Measurements from ENCODE around the gene BORCS8. TPM values are rescaled to one million over a fixed set of nuclear protein-coding genes. Genes with fewer than 3 reads are reported as not detected.

BORCS8 gene
- polyA plus RNA-seq, 1 of the 3 experiments (the other 2 are of a cell fraction) = 36.4 TPM

- no peaks in the 10 kb centered on the region for H4K20me1 ChIP-seq (ENCODE audit: insufficient read depth)
- H3K4me2 ChIP-seq = no peak overlapping the region
- no peaks in the 10 kb centered on the region for H3K27me3 ChIP-seq (ENCODE audit: insufficient read depth)
- H3K79me2 ChIP-seq (ENCODE audit: insufficient read depth) = no peaks in the 10 kb centered on the region
- H3K36me3 ChIP-seq (replicated peaks in 1 of 2; ENCODE audit: control insufficient read depth in 1 of 2, insufficient read depth in 2 of 2, low read length in 1 of 2) = no peaks in the 10 kb centered on the region
- H3K9ac ChIP-seq = no peak overlapping the region
- no peak overlapping the region for H3K27ac ChIP-seq (ENCODE audit: low read depth in 2 of 2, low read length in 1 of 2)
- no peak overlapping the region for H3K4me3 ChIP-seq (ENCODE audit: low read depth in 2 of 2, low read length in 1 of 2)
- no peak for DNase-seq
- H3K9me3 ChIP-seq = no peaks in the 10 kb centered on the region
- H3K9me2 ChIP-seq = no peaks in the 10 kb centered on the region
- H3F3A ChIP-seq (replicated peaks; ENCODE audit: insufficient read depth) = no peaks in the 10 kb centered on the region
- ChIA-PET CTCF (interaction anchor here (0.9 kb wide), 2 partner anchors 10 to 53 kb away, joined by 3 to 4 read pairs; no protein-coding TSS in a partner anchor), POLR2A (no interaction called here)
- WGBS (ENCODE audit: low lambda C conversion rate) = 63% methylated on average over 2 of the region's 4 CpGs
- no peaks in the 10 kb centered on the region for H3K4me1 ChIP-seq (ENCODE audit: control insufficient read depth in 1 of 2, insufficient read depth in 2 of 2, low read depth in 1 of 2, low read length in 1 of 2)
- TF ChIP-seq SIN3A (IDR thresholded peaks at IDR 0.05; ENCODE audit: borderline replicate concordance, low read depth, low read length) = no peak
- TF ChIP-seq, protein P1, sequence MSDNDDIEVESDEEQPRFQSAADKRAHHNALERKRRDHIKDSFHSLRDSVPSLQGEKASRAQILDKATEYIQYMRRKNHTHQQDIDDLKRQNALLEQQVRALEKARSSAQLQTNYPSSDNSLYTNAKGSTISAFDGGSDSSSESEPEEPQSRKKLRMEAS (IDR thresholded peaks at IDR 0.05; ENCODE audit: low read depth) = no peak
- TF ChIP-seq, protein P2, sequence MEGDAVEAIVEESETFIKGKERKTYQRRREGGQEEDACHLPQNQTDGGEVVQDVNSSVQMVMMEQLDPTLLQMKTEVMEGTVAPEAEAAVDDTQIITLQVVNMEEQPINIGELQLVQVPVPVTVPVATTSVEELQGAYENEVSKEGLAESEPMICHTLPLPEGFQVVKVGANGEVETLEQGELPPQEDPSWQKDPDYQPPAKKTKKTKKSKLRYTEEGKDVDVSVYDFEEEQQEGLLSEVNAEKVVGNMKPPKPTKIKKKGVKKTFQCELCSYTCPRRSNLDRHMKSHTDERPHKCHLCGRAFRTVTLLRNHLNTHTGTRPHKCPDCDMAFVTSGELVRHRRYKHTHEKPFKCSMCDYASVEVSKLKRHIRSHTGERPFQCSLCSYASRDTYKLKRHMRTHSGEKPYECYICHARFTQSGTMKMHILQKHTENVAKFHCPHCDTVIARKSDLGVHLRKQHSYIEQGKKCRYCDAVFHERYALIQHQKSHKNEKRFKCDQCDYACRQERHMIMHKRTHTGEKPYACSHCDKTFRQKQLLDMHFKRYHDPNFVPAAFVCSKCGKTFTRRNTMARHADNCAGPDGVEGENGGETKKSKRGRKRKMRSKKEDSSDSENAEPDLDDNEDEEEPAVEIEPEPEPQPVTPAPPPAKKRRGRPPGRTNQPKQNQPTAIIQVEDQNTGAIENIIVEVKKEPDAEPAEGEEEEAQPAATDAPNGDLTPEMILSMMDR (IDR thresholded peaks at IDR 0.05) = no peak
- no peak for TF ChIP-seq RAD21 (IDR thresholded peaks at IDR 0.05; ENCODE audit: low read length)
- TF ChIP-seq SMC3 (IDR thresholded peaks at IDR 0.05; ENCODE audit: low read depth, low read length) = no peak
- TF ChIP-seq RXRA (IDR thresholded peaks at IDR 0.05; ENCODE audit: borderline replicate concordance, low read depth) = no peak
- TF ChIP-seq TCF12 (IDR thresholded peaks at IDR 0.05) = no peak
- TF ChIP-seq, protein P3, sequence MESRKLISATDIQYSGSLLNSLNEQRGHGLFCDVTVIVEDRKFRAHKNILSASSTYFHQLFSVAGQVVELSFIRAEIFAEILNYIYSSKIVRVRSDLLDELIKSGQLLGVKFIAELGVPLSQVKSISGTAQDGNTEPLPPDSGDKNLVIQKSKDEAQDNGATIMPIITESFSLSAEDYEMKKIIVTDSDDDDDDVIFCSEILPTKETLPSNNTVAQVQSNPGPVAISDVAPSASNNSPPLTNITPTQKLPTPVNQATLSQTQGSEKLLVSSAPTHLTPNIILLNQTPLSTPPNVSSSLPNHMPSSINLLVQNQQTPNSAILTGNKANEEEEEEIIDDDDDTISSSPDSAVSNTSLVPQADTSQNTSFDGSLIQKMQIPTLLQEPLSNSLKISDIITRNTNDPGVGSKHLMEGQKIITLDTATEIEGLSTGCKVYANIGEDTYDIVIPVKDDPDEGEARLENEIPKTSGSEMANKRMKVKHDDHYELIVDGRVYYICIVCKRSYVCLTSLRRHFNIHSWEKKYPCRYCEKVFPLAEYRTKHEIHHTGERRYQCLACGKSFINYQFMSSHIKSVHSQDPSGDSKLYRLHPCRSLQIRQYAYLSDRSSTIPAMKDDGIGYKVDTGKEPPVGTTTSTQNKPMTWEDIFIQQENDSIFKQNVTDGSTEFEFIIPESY (IDR thresholded peaks at IDR 0.05; ENCODE audit: borderline replicate concordance, low read depth) = no peak
- no peak for TF ChIP-seq FOXJ3 (CRISPR knock-in tag; IDR thresholded peaks at IDR 0.05)
- no peak for TF ChIP-seq MEF2A (IDR thresholded peaks at IDR 0.05; ENCODE audit: borderline replicate concordance, low read depth)
- no peak for TF ChIP-seq CHD2 (IDR thresholded peaks at IDR 0.05; ENCODE audit: low read length, partially characterized antibody)
- no peak overlapping the region for H2AFZ ChIP-seq (ENCODE audit: low read depth)
Measured at GRCh38 chr19:19227217-19227616, 35.3 kb upstream of the BORCS8 start.

GRCh38 chr19:19226663-19227062 is 34.7 kb upstream of the BORCS8 start:
- H3K4me2 ChIP-seq = no peak overlapping the region
- DNase-seq = no peak
- H3K27ac ChIP-seq (ENCODE audit: low read depth in 2 of 2, low read length in 1 of 2) = no peak overlapping the region
- H3K27me3 ChIP-seq (ENCODE audit: insufficient read depth) = no peaks in the 10 kb centered on the region
- 42% methylated on average over 4 of the region's 10 CpGs for WGBS (ENCODE audit: low lambda C conversion rate)
- H2AFZ ChIP-seq (ENCODE audit: low read depth) = no peak overlapping the region
- no peaks in the 10 kb centered on the region for H3K36me3 ChIP-seq (replicated peaks in 1 of 2; ENCODE audit: control insufficient read depth in 1 of 2, insufficient read depth in 2 of 2, low read length in 1 of 2)
- ChIA-PET CTCF (interaction anchor here (0.9 kb wide), 2 partner anchors 10 to 52 kb away, joined by 3 to 4 read pairs; no protein-coding TSS in a partner anchor), POLR2A (no interaction called here)
- no peaks in the 10 kb centered on the region for H3K4me1 ChIP-seq (ENCODE audit: control insufficient read depth in 1 of 2, insufficient read depth in 2 of 2, low read depth in 1 of 2, low read length in 1 of 2)
- no peaks in the 10 kb centered on the region for H3F3A ChIP-seq (replicated peaks; ENCODE audit: insufficient read depth)
- H4K20me1 ChIP-seq (ENCODE audit: insufficient read depth) = no peaks in the 10 kb centered on the region
- no peak overlapping the region for H3K9ac ChIP-seq
- no peaks in the 10 kb centered on the region for H3K9me2 ChIP-seq
- H3K4me3 ChIP-seq (ENCODE audit: low read depth in 2 of 2, low read length in 1 of 2) = no peak overlapping the region
- no peaks in the 10 kb centered on the region for H3K9me3 ChIP-seq
- H3K79me2 ChIP-seq (ENCODE audit: insufficient read depth) = no peaks in the 10 kb centered on the region
- TF ChIP-seq, protein P4, sequence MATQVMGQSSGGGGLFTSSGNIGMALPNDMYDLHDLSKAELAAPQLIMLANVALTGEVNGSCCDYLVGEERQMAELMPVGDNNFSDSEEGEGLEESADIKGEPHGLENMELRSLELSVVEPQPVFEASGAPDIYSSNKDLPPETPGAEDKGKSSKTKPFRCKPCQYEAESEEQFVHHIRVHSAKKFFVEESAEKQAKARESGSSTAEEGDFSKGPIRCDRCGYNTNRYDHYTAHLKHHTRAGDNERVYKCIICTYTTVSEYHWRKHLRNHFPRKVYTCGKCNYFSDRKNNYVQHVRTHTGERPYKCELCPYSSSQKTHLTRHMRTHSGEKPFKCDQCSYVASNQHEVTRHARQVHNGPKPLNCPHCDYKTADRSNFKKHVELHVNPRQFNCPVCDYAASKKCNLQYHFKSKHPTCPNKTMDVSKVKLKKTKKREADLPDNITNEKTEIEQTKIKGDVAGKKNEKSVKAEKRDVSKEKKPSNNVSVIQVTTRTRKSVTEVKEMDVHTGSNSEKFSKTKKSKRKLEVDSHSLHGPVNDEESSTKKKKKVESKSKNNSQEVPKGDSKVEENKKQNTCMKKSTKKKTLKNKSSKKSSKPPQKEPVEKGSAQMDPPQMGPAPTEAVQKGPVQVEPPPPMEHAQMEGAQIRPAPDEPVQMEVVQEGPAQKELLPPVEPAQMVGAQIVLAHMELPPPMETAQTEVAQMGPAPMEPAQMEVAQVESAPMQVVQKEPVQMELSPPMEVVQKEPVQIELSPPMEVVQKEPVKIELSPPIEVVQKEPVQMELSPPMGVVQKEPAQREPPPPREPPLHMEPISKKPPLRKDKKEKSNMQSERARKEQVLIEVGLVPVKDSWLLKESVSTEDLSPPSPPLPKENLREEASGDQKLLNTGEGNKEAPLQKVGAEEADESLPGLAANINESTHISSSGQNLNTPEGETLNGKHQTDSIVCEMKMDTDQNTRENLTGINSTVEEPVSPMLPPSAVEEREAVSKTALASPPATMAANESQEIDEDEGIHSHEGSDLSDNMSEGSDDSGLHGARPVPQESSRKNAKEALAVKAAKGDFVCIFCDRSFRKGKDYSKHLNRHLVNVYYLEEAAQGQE (IDR thresholded peaks at IDR 0.05; ENCODE audit: low read depth, low read length) = no peak
- TF ChIP-seq, protein P3 (IDR thresholded peaks at IDR 0.05; ENCODE audit: borderline replicate concordance, low read depth) = no peak
- no peak for TF ChIP-seq GATA2 (CRISPR knock-in tag; IDR thresholded peaks at IDR 0.05)
- TF ChIP-seq FOXM1 (IDR thresholded peaks at IDR 0.05; ENCODE audit: low read depth) = no peak
- TF ChIP-seq EP300 (IDR thresholded peaks at IDR 0.05; ENCODE audit: borderline replicate concordance in 1 of 2, low read depth in 1 of 2, low read length in 1 of 2) = no peak
- TF ChIP-seq, protein P2 (IDR thresholded peaks at IDR 0.05) = no peak
